ENCODE measurements around the gene RGPD3.
"Not testable (repeated sequence)": the region's sequence is repeated elsewhere in the genome, so short reads cannot be mapped to it uniquely, and the experiment has no call there.

RGPD3 gene

DNA sequence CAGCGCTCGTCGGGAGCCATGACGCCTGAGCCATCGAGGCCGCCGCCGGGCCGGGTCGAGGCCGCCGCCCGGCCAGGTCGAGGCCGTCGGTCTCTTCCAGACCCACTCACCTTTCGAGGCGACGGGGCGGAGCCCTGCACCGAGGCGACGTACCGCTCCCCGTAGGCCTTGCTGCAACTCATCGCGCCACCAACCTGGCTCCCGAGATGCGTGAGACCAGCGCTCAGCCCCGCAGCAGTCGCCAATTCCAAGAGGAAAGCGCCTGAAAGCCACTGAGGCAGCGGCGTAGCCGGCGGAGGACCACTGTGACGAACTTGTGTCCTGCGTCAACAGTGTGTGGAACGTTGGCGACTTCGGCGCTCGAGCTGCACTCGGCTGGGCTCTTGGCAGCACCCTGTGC lies at the start of gene RGPD3:
RGPD3 (minus strand) TSS at position 307 of the 400 bp plus-strand sequence; CDS start at position 182, 125 bp downstream.
- not testable (repeated sequence) for DNase-seq

DNA sequence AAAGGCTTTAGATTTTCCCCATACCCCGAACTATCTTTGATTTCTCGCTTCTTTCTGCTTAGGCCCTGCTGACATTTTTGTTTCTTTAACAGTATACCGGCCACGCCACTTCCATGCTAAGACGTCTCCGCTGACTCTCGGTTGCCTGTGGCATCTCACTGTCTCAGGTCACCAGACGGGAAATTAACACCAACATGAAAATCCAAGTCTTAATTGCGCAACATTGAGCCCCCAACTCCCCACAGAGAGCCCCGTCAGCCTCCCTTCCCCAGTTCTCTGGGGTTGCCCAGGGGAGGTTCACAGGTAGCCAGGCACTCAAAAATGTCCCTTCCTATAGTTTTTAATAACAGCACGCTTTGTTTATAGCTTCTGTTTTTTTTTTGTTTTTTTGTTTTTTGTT lies 49.1 kb upstream of the RGPD3 start:
- no peak for DNase-seq

DNA sequence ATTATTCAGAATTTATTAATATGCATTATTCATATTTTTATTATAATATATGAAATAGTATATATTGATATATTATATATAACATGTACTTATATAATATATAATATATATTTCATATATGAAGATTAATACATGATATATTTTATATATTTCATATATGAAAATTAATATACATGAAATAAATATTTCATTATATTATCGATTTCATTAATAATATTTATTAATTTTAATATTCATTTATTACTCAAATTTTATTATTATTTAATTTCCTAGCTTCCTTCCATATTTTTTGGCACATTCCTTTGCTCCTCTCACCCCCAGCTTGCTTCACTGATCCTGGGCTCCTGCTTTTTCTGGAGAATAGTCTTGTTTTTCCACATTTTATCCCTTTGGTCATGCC lies 48.7 kb upstream of the RGPD3 start:
- no peak for DNase-seq

DNA sequence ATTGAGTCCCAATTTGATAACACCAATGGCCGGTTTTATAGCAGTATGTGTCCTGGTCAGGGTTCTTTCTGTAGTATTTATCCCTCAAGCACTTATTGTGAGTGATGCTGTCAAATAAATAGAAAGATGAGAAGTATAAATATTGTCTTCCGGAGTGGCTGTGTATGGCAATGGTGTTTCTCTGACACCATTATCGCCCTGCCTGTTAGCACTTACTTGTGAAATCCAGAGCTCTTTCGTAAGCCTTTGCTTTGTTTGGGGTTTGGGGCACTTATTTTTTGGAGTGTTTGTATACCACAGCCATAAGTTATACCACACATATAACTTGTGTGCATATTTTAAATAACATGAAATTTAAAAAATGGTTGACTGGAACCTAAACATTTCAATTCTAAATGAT lies 48.2 kb upstream of the RGPD3 start:
- DNase-seq = no peak

GRCh38 chr2:106514827-106515226 lies 46.6 kb upstream of the RGPD3 start:
- DNase-seq = not testable (repeated sequence)

GRCh38 chr2:106513391-106513790 lies 45.2 kb upstream of the RGPD3 start:
- not testable (repeated sequence) for DNase-seq

DNA sequence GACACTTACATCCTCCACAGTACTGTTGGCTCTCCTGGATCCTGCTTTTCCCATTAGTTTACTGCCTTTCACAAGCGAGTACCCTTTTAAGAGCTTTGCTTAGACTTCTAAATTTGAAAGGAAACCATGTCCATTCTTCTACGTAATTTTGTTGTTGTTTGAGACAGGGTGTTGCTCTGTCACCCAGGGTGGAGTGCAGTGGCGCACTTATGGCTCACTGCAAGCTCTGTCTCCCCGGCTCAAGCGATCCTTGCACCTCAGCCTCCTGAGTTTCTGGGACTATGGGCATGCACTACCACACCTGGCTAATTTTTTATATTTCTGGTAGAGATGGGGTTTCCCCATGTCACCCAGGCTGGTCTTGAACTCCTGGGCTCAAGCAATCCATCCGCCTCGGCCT lies 43.7 kb upstream of the RGPD3 start:
- not testable (repeated sequence) for DNase-seq

- not testable (repeated sequence) for DNase-seq
These were observed 43.3 kb upstream of the RGPD3 start for GRCh38 chr2:106511476-106511901.

DNA sequence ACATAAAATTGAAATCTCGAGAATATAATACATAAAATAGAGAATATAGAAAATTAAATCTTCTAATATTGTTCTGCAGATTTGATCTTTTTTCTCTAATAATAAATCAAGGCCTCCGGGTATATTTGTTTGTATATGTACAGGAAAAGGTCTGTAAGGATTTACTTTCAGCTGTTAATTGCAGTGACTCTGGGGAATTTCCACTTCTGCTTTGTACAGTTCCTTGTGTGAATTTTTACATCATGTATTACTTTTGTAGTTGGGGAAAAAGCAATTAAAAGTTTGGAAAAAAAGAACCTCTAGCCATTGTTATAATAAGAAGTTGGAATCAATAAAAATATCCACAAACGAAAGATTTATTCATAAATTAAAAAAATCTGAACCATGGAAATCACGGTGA lies 42.6 kb upstream of the RGPD3 start:
- DNase-seq = not testable (repeated sequence)

DNA sequence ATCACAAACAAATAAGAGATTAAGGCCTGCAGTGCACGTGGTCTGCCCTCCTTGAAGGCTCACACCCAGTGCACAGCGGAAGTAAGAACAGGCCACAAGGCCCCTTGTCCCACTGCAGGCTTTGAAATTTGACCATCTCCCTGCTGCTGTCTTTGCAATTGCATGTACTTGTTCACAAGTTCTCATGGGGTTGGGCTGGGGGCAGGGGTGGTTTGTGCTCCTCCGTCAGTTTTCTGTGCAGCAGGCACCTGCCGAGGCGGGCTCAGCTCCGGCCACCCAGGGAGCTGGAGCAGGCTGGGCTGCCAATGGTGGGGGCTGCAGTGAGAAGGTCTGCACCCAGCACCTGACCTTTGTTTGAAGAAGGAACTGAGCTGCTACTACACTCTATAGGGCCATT lies 41.2 kb upstream of the RGPD3 start:
- DNase-seq = not testable (repeated sequence)

- DNase-seq = not testable (repeated sequence)
These were observed 40.6 kb upstream of the RGPD3 start for GRCh38 chr2:106508660-106509373.

- not testable (repeated sequence) for DNase-seq
These were observed 37.9 kb upstream of the RGPD3 start for GRCh38 chr2:106506002-106506687.

DNA sequence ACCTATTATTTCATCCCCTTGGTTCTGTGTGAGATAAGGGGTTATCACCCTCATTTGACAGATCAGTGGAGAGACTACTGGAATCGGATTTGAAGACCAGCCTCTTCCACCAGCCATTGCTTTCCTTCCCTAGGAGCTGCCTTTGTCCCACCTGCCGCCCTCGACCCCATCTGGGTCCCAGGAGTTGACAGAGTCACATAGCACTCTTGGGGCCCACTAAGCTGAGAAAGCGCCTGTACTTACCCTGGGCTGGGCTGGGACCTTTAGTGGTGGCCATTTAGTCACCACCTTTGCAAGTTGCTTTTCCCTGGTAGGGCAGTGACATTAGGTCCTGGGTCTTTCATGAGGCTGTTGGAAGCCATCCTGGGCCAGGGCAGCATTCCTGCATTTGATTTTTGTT lies 36.6 kb upstream of the RGPD3 start:
- not testable (repeated sequence) for DNase-seq

DNA sequence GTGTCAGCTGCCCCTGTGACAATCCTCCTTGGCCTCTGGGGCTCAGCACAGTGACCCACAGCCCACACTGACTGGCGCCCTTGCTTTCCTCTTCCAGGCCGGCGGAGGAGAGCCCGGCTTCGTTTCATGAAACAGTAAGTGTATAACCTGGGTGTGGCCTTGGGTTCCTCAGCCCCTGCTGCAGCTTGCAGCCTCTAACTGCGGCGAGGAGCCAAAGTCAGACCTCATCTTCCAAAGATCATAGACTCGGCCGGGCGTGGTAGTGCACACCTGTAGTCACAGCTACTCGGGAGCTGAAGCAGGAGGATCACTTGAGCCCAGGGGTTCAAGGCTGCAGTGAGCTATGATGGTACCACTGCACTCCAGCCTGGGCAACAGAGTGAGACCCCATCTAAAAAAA lies 36.0 kb upstream of the RGPD3 start:
- DNase-seq = not testable (repeated sequence)

GRCh38 chr2:106502351-106502750 lies 34.1 kb upstream of the RGPD3 start:
- DNase-seq = not testable (repeated sequence)

GRCh38 chr2:106500350-106500749 lies 32.1 kb upstream of the RGPD3 start:
- not testable (repeated sequence) for DNase-seq

GRCh38 chr2:106498549-106498948 lies 30.3 kb upstream of the RGPD3 start:
- not testable (repeated sequence) for DNase-seq

DNA sequence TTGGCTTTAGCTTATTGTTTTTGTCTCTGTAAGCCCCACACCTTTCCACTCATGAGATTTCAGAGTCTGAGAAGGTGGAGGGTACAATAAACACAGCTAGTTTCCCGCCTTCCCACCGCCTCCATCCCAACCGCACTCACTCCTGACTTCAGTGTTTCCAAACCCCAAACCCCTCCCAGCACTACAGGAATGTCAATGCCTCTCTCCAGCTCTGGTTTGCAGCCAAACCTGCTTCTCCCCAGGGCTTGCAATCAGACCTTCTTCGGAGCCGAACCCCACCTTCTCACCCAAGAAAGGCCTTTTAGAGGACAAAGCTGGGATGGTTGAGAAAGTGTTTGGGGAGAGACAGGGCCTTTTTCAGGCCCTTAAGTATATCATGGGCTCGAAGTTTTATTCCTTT lies 24.7 kb upstream of the RGPD3 start:
- not testable (repeated sequence) for DNase-seq

DNA sequence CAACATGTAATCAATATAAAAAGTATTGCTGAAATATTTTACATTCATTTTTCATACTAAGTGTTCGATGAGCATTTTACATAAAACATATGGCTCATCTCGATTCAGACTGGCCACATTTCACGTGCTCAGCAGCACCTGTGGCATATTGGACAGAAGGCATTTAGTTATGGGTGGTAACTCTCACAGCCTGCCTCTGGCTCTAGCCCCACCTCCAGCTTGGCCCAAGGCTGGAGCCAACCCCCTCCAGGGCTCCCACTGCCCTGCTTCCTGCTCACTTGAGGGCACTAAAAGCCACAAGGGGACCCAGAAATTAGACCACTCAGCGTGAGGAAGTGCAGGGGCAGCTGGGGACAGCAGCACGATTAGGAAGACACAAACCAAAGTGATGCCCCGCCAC lies 24.2 kb upstream of the RGPD3 start:
- not testable (repeated sequence) for DNase-seq

DNA sequence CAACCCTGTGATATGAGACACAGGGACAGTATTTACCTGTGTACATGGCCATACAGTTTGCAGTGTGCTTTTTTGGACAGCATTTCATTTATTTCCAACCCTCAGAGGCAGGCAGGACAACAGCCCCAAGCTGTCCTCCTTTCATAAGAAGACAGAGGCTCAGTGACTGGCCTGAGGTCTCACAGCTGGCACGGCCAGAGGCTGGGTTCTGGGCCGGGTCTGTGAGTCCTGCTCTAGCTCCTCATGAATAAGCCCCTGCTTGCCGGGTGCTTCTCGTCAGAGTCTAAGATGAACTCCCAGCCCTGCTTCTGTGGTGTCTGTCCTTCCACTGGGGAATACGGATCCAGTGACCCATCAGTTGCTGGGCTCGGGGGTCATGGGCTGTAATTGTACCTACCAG lies 21.5 kb upstream of the RGPD3 start:
- not testable (repeated sequence) for DNase-seq

GRCh38 chr2:106487386-106488191 lies 19.4 kb upstream of the RGPD3 start:
- not testable (repeated sequence) for DNase-seq

DNA sequence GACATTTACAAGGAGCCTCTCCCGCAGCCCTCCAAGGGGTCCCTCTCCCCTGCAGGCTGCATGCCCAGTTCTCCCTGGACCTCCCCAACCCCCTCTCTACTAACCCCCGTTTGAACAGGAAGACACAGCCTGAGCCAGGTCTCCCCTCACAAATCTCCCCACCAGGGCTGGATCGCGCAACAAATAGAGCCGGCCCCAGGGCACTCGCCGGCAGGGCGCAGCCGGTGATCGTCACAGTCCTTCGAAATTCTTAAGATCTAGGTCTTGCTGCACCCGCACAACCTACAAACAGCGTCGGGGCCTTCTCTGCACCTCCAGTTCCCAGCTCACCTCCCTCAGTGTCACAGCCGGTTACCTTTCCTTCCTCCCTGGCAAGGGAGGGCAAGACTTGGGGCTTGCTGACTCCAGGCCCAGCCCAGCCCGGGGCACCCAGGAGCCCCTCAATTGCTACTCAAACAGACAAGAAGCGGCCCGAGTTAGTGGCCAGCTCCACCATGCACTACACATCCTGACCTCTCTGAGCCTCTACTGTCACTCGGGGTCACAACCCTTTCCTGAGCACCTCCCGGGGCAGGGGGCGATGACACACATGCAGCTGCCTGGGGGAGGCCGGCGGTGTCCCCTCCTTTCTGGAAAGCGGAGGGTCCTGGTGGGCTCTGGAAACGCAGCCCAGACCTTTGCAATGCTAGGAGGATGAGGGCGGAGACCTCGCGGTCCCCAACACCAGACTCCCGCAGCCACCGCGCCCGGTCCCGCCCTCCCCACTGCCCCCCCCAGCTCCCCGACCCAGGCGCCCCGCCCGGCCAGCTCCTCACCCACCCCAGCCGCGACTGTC lies 18.6 kb upstream of the RGPD3 start, which contains the start of gene CD8B2:
CD8B2 (plus strand) TSS at position 814 of the 835 bp plus-strand sequence. CDS start 63 bp downstream, outside the sequence.
- not testable (repeated sequence) for DNase-seq

Measured in NCI-H1930 (cell line).